ENCODE data around the gene ANAPC13. TPM values are rescaled to one million over a fixed set of nuclear protein-coding genes. Genes with fewer than 3 reads are reported as not detected.

ANAPC13 gene
- total and polyA plus RNA-seq, 12 donors = 25.7 to 119 (median 81.2) TPM

GRCh38 chr3:134428401-134428800 lies 57.4 kb downstream of the ANAPC13 start:
- intact Hi-C loops (cut with DNase I) = loop anchor here in 1 of 10 donors (5.0 kb wide), 1 partner anchor 376 kb away; no protein-coding TSS in a partner anchor
- no peaks in the 10 kb centered on the region for H3K36me3 ChIP-seq
- no peak for DNase-seq
- no peaks in the 10 kb centered on the region for H3K27me3 ChIP-seq
- TF ChIP-seq, protein P1, sequence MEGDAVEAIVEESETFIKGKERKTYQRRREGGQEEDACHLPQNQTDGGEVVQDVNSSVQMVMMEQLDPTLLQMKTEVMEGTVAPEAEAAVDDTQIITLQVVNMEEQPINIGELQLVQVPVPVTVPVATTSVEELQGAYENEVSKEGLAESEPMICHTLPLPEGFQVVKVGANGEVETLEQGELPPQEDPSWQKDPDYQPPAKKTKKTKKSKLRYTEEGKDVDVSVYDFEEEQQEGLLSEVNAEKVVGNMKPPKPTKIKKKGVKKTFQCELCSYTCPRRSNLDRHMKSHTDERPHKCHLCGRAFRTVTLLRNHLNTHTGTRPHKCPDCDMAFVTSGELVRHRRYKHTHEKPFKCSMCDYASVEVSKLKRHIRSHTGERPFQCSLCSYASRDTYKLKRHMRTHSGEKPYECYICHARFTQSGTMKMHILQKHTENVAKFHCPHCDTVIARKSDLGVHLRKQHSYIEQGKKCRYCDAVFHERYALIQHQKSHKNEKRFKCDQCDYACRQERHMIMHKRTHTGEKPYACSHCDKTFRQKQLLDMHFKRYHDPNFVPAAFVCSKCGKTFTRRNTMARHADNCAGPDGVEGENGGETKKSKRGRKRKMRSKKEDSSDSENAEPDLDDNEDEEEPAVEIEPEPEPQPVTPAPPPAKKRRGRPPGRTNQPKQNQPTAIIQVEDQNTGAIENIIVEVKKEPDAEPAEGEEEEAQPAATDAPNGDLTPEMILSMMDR (IDR thresholded peaks at IDR 0.05) = no peak
- no peak overlapping the region for H3K4me3 ChIP-seq
- H3K27ac ChIP-seq = no peak overlapping the region
- WGBS, 2 donors = 87 to 91% methylated on average over 4 of the region's 4 CpGs
- ATAC-seq = no peak
- H3K4me1 ChIP-seq = peaks cover 0 to 14% (median 0%) of the 10 kb centered on the region in 9 donors
- no peaks in the 10 kb centered on the region for H3K9me3 ChIP-seq

Other genes starting within 250 kb of the ANAPC13 start
- 10 to 100 TPM; 33.8 to 45.8 (median 37.5) TPM for gene RYK, start 235.1 kb downstream of the ANAPC13 start, total RNA-seq
- 10 to 100 TPM; 18.0 to 25.9 TPM for gene RYK, start 235.1 kb downstream of the ANAPC13 start, polyA plus RNA-seq
- gene AMOTL2, start 111.5 kb downstream of the ANAPC13 start, total RNA-seq = 10 to 100 TPM; 27.8 to 96.6 (median 57.8) TPM
- gene AMOTL2, start 111.5 kb downstream of the ANAPC13 start, polyA plus RNA-seq = 10 to 100 TPM; 18.7 to 19.8 TPM
- 10 to 100 TPM; 27.6 to 38.8 (median 31.0) TPM for gene CEP63, start 72 bp upstream of the ANAPC13 start, total RNA-seq
- gene CEP63, start 72 bp upstream of the ANAPC13 start, polyA plus RNA-seq = 10 to 100 TPM; 20.1 to 24.9 TPM
- gene KY, start 165.0 kb upstream of the ANAPC13 start, total RNA-seq = 10 to 100 TPM in 5 of 10 donors, 1 to 10 TPM in 5; 3.8 to 24.3 (median 10.5) TPM
- gene KY, start 165.0 kb upstream of the ANAPC13 start, polyA plus RNA-seq = 1 to 10 TPM in 1 of 2 donors, under 1 TPM in 1; 0.46 to 3.4 TPM

Data from heart right ventricle (tissue), 16 donors.